Stomach (tissue), 19 donors: ENCODE results near the gene CELA2B. TPM values are rescaled to one million over a fixed set of nuclear protein-coding genes. Genes with fewer than 3 reads are reported as not detected.
"Not testable (repeated sequence)": the region's sequence is repeated elsewhere in the genome, so short reads cannot be mapped to it uniquely, and the experiment has no call there.

ENCODE experiments used
- DNase-seq, 2 donors: peaks; one replicate each; pipeline versions ENCODE4 v3.0.0 to v3.0.0-alpha.2; 2013 to 2019
- H3K27ac ChIP-seq, 5 donors: fragments of 200-600 bp in 4 of 5; sonication (generic) in 4 of 5; one replicate each; pipeline ENCODE4 v1.5.1; 2013 to 2019; ENCODE audit warnings: mild to moderate bottlenecking in 1 of 5, moderate library complexity in 1 of 5
- H3K27me3 ChIP-seq, 3 donors: fragments of 200-600 bp; sonication (generic); one replicate each; pipeline ENCODE4 v1.5.1; 2017 to 2019; ENCODE audit warnings: mixed run types in 1 of 3
- H3K36me3 ChIP-seq, 4 donors: fragments of 200-600 bp; sonication (generic); 1 replicate in 3 of 4; 2 replicates in 1 of 4; pipeline ENCODE4 v1.5.1; 2016 to 2019
- H3K4me1 ChIP-seq, 4 donors: fragments of 200-600 bp; sonication (generic); one replicate each; pipeline ENCODE4 v1.5.1; 2016 to 2019
- H3K4me3 ChIP-seq, 4 donors: fragments of 200-600 bp; sonication (generic) in 3 of 4; one replicate each; pipeline ENCODE4 v1.5.1; 2016 to 2019; ENCODE audit warnings: mild to moderate bottlenecking in 1 of 4
- H3K9me3 ChIP-seq, 4 donors: fragments of 200-600 bp; sonication (generic); one replicate each; pipeline ENCODE4 v1.5.1; 2016 to 2019
- CTCF ChIP-seq, 7 experiments: fragments of 450-650 bp in 4 of 7; fragments of 200-600 bp in 3 of 7; sonication (generic) in 3 of 7; IDR thresholded peaks; one replicate each; pipeline ENCODE4 v1.5.1; 2016 to 2019; ENCODE audit warnings: antibody characterized with exemption in 7 of 7, control low read depth in 2 of 7, mild to moderate bottlenecking in 1 of 7
- EP300 ChIP-seq: sonication (generic); formaldehyde crosslinking; IDR thresholded peaks from one replicate; pipeline ENCODE4 v1.6.1; 2017; ENCODE audit warnings: antibody characterized with exemption
- POLR2A ChIP-seq, 4 donors: fragments of 450-650 bp; IDR thresholded peaks; one replicate each; pipeline ENCODE4 v1.6.1; 2016; ENCODE audit warnings: antibody characterized with exemption in 4 of 4, control low read depth in 2 of 4, mild to moderate bottlenecking in 1 of 4, moderate library complexity in 1 of 4
- POLR2AphosphoS5 ChIP-seq, 3 donors: sonication (generic); formaldehyde crosslinking; IDR thresholded peaks; one replicate each; pipeline ENCODE4 v1.6.1; 2016; ENCODE audit warnings: antibody characterized with exemption in 3 of 3
- WGBS, 5 donors: extraction: QIAGEN DNeasy Blood & Tissue Kit in 3 of 5; methylation state at CpG; one replicate each; pipeline versions ENCODE4 v1.1.5 to v1.1.7; 2013 to 2018; 5-methylcytosine and 5-hydroxymethylcytosine counted together
- intact Hi-C: fragments of 100-400 bp; cut with DNase I; formaldehyde crosslinking; loops from one replicate; pipeline ENCODE4 v1.15.1; 2023; ENCODE audit warnings: low total_unique reads
- long read RNA-seq, 10 donors: transcript quantifications; one replicate each; lab custom pipeline, GENCODE V29; 2026
- polyA plus RNA-seq, 3 donors: library from polyadenylated mRNA; stranded (reverse); fragments of 200-250 nt; gene quantifications; one replicate each; pipeline ENCODE4 v1.2.3, GENCODE V29; 2013
- total RNA-seq, 5 donors: library from RNA; depleted of rRNA; stranded (reverse); fragments of >200 nt; gene quantifications; one replicate each; pipeline versions ENCODE4 v1.1.0 to v1.2.3, GENCODE V29; 2014 to 2016
- donor health status: healthy with polysubstance abuse.
- donor health status: Bipolar disorder and iron deficiency.
- donor health status: healthy.

CELA2B gene
- total RNA-seq (not detected), polyA plus RNA-seq (not detected)
- long read RNA-seq, donor 1: 0 reads
- long read RNA-seq, donor 2: 0 reads
- long read RNA-seq, donor 3: 0 reads
- long read RNA-seq, donor 4: 0 reads
- long read RNA-seq, donor 5: 0 reads
- long read RNA-seq, donor 6: 0 reads
- long read RNA-seq, donor 7: 0 reads
- long read RNA-seq, donor 8: 0 reads
- long read RNA-seq, donor 9: 0 reads
- long read RNA-seq, donor 10: 0 reads

DNA sequence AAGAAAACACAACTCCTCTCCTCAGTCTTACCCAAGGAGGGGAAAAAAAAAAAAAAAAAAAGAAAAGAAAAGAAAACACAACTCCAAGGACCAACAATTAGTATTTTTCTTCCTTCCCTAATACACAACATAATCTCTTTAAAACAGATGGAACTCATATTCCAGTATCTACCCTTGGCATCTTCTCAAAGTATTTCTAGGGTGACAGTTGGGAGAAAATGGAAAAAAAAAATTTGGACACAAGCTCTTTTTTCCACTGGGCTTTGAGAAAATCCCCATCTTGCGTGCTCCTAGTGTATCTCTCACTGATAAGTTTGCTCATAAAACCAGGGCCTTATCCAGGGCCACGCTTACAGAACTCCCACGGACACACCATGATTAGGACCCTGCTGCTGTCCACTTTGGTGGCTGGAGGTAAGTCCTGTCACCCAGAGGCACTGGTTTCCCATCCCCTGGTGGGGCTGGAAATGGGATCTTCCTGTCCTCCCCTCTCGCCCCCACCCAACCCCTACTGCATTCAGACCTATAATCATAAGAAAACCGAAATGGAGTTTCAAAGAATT lies at the start of gene CELA2B:
CELA2B (plus strand) TSS at position 353 of the 563 bp plus-strand sequence; CDS start at position 375, 22 bp downstream.
- no peaks in the 10 kb centered on the region for H3K27me3 ChIP-seq

DNA sequence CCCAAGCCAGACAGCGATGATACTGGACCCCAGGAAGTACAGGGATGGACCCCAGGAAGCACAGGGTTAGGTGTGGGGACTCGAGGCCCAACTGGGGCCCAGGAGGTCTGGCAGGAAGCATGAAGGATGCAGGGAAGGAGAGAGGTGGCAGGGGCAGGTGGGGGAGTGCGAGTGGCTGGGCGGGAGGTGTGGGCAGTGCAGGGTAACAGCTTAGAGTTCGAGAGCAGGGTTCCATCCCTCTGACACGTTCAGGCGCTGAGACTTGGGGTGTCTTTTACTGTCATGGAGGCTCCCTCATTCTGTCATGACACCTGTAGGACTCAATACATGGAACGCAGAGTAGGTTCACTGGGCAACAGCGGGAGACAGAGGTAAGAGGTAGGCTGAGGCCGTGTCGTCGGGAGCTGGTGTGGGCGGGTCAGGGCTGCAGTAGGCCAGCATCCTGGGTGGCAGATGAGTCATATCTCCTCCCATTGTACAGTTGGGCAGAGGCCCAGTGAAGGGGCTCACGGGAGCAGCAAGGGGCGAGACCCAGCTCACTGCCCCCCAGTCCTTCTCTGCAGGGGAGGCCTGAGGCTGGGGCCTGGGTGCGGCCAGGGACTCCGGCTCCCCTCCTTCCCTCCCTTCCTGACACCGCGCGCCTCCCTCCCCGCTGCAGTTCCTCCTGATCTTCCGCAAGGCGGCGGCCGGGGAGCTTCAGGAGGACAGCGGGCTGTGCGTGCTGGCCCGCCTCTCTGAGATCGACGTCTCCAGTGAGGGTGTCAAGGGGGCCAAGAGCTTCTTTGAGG lies 49.2 kb upstream of the CELA2B start:
- 57 to 77% (median 67%) methylated on average over 28 to 30 of the region's 30 CpGs for WGBS, 5 donors
- peak overlapping the region in 1 of 4 donors; percentile 0 for H3K4me3 ChIP-seq
- H3K27ac ChIP-seq: peak overlapping the region; percentile 84 to 95 (median 85)
- peak in 3 of 7 experiments; percentile 10 to 33 (median 15) for TF ChIP-seq CTCF (IDR thresholded peaks at IDR 0.05)
- TF ChIP-seq EP300: no peak
- no peak for TF ChIP-seq POLR2A (IDR thresholded peaks at IDR 0.05)
- no peak for TF ChIP-seq POLR2AphosphoS5 (IDR thresholded peaks at IDR 0.05)
- H3K9me3 ChIP-seq: no peaks in the 10 kb centered on the region
- H3K4me1 ChIP-seq: peaks cover 45 to 81% (median 62%) of the 10 kb centered on the region in 4 donors
- no peaks in the 10 kb centered on the region for H3K27me3 ChIP-seq
- intact Hi-C loops: loop anchor here (5.0 kb wide), 1 partner anchor 99 kb away; no protein-coding TSS in a partner anchor
- DNase-seq: peak in 1 of 2 donors; percentile 82
- peaks cover 45 to 71% (median 50%) of the 10 kb centered on the region in 4 donors for H3K36me3 ChIP-seq

More for the DNA sequence above, at the start of gene CELA2B:
- no peaks in the 10 kb centered on the region for H3K4me1 ChIP-seq
- WGBS, 5 donors: 77 to 83% (median 80%) methylated on average over 5 of the region's 5 CpGs
- intact Hi-C loops: no loop called here
- no peak within 1 kb of the TSS for H3K27ac ChIP-seq
- H3K4me3 ChIP-seq: no peak within 1 kb of the TSS
- no peaks in the 10 kb centered on the region for H3K36me3 ChIP-seq
- H3K9me3 ChIP-seq: no peaks in the 10 kb centered on the region
- TF ChIP-seq POLR2A (IDR thresholded peaks at IDR 0.05): no peak
- TF ChIP-seq EP300: no peak
- TF ChIP-seq POLR2AphosphoS5 (IDR thresholded peaks at IDR 0.05): no peak
- DNase-seq: peak in 1 of 2 donors; percentile 41

DNA sequence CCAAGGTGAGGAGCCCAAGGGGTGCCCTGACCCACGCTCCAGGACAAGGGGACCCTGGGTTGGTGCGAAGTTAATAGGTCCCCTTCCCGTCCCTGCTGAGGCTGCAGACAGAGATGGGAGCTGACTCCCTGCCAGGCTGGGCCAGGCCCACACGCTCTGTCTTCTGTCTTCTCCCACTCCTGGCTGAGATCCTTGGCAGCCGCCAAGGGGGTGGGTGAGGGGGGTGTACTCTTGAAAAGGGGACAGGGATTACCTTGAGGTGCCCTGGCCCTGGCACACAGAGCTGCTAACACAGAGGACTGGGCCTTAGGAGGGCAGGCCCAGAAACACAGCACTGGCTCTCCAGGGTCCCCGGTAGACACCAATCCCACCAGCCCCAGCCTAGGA lies 48.6 kb upstream of the CELA2B start:
- H3K9me3 ChIP-seq: no peaks in the 10 kb centered on the region
- H3K4me1 ChIP-seq: peaks cover 44 to 78% (median 61%) of the 10 kb centered on the region in 4 donors
- H3K27ac ChIP-seq: peak overlapping the region; percentile 84 to 95 (median 85)
- peaks cover 45 to 73% (median 50%) of the 10 kb centered on the region in 4 donors for H3K36me3 ChIP-seq
- intact Hi-C loops: loop anchor here (5.0 kb wide), 1 partner anchor 100 kb away; no protein-coding TSS in a partner anchor
- 62 to 76% (median 69%) methylated on average over 6 of the region's 6 CpGs for WGBS, 5 donors
- H3K27me3 ChIP-seq: no peaks in the 10 kb centered on the region
- H3K4me3 ChIP-seq: peak overlapping the region in 1 of 4 donors; percentile 0
- DNase-seq: peak in 1 of 2 donors; percentile 64
- TF ChIP-seq CTCF (IDR thresholded peaks at IDR 0.05) (no peak), EP300 (no peak), POLR2AphosphoS5 (IDR thresholded peaks at IDR 0.05) (no peak), POLR2A (IDR thresholded peaks at IDR 0.05) (no peak)

DNA sequence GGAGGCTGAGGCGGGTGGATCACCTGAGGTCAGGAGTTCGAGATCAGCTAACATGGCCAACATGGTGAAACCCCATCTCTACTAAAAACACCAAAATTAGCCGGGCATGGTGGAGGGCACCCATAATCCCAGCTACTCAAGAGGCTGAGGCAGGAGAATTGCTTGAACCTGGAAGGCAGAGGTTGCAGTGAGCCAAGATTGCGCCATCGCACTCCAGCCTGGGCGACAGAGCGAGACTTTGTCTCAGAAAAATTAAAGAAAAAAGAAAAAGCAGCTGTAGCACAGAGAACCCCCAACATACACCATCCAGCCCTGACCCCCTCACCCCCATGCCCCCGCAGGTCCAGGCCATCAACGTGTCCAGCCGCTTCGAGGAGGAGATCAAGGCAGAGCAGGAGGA lies 47.7 kb upstream of the CELA2B start:
- H3K4me1 ChIP-seq: peaks cover 38 to 78% (median 58%) of the 10 kb centered on the region in 4 donors

More for the DNA sequence above, 47.7 kb upstream of the CELA2B start:
- not testable (repeated sequence) for H3K9me3 ChIP-seq, H3K4me3 ChIP-seq, H3K27me3 ChIP-seq, DNase-seq
- H3K36me3 ChIP-seq: peaks cover 45 to 73% (median 50%) of the 10 kb centered on the region in 4 donors
- H3K27ac ChIP-seq: peak overlapping the region in 2 of 5 donors; percentile 84 to 95
- 82 to 92% (median 89%) methylated on average over 9 to 11 of the region's 11 CpGs for WGBS, 5 donors
- intact Hi-C loops: loop anchor here (5.0 kb wide), 1 partner anchor 101 kb away; no protein-coding TSS in a partner anchor
